GM19455 (cell line): ENCODE results near the gene HOXA4.

Experiments used
- ATAC-seq: cut with Tn5 transposase; IDR thresholded peaks from one replicate; pipeline ENCODE4 v1.9.1; 2021; ENCODE audit not compliant: unreplicated experiment

The HOXA4 gene

DNA sequence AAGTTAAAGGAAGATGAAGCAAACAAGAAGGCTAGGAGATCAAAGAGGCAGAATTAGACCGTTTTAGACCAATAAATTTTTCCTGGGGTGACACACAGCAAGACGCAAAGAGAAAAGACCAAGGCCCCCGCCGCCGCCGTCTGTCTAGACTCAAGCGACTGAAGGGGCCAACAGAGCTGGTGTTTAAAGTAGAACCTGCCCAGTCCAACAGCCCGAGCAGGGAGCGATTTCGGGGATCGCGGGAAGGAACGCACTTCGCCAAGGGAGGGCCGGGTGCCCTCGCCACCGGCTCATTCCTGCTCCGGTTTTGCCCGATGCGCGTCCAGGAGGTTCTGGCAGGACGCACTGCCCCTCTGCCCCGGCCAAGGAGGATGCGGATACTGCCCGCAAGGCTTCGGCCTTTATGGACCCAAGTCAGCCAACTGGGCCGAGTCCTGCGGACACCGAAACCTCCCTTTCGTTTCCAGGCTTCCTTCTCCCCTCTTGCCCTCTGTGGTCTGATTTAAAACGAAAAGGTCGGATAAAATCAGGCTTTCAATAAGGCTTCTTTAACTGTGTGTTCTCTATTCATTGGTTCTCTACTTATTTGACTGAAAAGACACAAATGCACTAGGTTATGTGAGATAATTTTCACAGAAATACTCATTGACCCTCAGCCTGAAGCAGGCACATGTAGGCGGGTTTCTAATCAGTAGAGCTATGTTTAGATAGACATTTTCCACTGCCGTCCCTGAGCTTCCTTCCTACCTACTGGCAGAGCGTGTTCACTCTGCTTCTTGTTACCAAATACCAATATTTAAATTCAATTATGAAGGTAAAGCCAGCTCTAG is 28.1 kb upstream of the HOXA4 start:
- no peak for ATAC-seq

DNA sequence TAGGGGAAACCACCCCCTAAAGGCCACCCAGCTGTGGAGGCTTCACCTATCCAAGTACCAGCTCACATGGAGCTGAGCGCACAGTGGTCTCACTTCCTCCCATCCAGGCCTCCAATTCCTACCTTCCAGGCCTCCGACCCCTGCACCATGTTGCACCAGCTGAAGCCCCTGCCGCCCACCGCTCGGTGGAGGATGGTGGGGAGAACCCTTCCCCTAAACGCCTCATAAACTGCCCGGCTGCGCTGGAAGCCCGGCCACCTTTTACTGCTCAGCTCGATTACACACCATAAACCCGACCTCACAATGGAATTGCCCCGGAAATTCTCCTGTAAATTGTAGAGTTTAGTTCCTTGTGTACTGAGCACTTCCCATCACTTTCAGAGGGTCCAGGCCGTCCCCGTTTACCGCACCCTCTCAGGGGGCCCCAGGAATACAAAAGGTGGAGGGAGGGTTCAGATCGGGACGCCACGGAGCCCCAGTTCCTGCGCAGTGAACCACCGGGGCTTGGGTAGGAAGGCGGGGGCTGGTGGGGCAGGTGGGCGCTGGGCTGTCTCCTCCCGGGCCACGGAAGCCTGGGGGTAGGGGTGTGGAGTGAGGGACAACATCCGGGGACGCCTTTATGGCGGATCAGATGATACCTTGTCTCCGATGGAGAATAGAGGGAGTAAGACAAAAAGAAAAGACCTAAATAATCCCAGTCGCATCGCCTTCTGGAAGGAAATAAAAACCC is 27.3 kb upstream of the HOXA4 start:
- no peak for ATAC-seq

DNA sequence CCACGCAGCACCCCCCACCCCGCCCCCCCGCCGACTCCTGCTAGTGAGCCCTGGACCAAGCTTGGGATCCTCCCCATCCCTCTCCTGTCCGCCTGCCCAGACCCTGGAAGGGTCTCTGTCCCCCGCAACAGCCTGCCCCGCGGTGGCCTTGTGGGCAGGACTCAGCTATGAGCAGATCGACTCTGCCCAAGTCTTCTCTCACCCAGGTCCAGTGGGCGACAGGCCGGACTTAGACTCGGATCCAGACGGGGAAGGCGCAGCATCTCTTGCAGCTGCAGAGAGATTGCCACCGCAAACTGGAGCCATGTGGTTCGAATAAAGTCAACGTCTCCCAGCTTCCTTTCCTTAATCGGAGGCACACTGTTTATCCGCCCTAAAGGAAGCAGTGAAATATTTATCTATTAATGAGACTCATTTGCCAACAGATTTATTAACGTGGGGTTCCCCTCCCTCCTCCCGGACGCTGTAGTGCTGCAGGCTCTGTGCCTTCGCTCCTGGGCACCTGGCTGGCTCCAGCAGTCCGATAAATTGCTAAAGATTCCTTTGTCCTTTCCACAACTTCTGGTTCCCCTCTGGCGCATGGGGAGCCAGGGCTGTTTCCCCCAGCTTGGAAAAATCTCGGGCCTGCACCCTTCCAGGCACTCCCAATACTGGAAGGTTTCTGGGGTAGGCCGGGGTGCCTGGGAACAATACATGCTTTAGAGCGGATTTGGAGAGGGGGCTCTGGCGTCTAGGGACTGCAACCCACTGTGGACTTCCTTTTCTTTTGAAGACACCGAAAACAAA is 26.6 kb upstream of the HOXA4 start:
- no peak for ATAC-seq

DNA sequence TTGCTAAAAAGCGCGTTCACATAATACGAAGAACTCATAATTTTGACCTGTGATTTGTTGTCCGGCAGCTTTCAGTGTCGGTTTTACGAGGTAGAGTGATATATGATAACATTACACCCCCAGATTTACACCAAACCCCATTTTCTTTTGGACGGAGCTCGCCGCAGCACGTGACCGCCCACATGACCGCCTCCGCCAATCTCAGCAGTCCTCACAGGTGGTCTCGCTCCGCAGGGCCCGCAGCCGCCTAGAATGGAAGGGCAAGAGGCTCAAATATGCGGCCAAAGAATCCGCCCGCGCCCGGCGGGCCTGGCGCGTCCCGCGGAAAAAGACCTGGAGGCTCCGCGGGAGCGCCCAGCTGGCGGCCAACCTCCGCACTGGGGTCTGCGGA is 25.9 kb upstream of the HOXA4 start, which contains the start of gene HOXA7:
HOXA7 (minus strand) TSS at position 168 of the 391 bp plus-strand sequence; CDS start at position 38, 130 bp downstream.
- ATAC-seq = no peak

DNA sequence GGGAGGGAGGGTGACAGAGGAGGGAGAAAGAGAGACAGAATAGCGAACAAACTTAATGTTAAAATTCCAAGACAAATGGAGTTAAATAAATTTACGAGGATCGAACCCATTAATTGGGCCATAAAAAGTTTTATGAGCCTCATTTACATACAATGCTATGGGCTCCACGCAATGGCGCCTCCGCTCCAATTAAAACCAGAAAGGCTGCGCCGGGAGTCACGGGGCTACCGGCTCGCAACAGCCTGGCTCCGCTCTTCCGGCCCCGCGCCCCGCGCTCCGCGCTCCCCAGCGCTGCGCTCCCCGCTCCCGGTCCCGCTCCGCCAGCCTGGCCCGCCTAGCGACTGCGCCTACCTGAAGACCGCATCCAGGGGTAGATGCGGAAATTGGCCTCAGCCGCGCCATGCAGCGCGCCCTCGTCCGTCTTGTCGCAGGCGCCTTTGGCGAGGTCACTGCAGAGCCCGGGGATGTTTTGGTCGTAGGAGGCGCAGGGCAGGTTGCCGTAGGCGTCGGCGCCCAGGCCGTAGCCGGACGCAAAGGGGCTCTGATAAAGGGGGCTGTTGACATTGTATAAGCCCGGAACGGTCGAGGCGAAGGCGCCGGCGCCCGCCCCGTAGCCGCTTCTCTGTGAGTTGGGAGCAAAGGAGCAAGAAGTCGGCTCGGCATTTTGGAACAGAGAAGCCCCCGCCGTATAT is 25.4 kb upstream of the HOXA4 start:
- no peak for ATAC-seq

DNA sequence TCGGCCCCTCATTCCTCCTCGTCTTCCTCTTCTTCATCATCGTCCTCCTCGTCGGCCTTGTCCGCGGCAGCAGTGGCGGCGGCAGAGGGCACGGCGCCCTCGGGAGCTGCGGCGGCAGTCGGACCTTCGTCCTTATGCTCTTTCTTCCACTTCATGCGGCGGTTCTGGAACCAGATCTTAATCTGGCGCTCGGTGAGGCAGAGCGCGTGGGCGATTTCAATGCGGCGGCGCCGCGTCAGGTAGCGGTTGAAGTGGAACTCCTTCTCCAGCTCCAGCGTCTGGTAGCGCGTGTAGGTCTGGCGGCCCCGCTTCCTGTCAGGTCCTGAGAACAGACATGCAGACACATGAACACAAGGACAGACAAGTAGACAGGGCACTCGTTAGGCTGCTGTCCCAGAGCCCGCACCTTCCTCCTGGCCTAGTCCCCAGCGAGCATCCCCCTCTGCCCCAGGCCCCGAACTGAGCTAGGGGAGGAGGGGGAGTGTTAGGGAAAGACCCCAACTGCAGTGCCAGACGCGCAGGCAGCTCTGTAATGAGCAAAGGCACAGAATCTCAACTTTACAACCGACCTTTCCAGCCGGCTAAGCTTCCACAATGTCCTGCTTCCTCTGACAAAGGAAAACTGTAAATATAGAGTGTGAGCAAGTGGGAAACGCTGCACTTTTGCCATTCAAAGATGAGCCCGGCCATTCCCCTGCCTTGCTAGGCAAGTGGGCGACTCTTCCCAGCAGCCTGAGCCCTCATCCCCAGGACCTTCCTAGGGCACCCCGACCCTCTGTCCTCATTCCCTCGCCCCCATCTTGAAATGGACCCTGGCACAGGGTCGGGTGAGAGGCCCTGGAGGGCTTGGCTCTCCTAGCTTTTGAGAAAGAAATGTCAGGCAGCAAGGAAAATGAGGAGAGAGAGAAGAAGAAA is 24.6 kb upstream of the HOXA4 start:
- ATAC-seq = no peak

DNA sequence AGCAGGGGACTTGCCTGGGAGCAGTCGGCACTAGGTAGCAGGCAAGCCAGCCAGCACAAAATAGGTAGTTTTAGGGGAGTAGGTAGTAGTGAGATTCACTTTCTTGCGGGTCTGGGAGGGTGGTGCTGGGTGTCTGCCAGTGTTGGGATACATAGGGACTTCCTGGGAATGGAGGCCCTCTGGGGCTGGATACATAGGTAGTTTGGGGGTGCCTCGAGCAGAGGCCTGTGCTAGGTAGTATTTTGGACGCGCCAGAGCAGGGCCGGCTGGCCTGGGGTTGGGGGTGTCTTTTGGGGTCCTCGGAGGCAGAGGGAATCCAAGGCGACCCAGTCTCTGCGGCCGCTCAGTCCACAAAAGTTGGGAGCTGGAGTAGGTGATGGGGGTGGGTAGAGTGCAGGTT is 23.8 kb upstream of the HOXA4 start:
- ATAC-seq = no peak

DNA sequence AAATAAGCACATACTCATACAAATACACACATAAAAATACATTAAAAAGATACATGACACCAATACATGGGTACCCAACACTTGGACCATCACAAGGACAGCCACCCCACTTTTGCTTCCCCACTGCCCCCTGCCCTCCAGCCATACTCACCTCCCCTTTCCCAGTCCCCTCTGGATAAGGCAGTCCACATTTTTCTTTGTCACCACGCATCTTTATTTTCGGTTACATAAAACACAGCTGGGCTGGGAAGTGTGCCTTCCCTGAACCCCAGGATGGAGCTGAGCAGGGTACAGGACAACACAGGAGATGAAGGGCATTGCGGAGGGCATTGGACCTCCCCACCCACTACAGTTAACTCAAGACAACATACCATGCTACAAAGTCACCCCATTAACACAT is 23.0 kb upstream of the HOXA4 start:
- no peak for ATAC-seq

DNA sequence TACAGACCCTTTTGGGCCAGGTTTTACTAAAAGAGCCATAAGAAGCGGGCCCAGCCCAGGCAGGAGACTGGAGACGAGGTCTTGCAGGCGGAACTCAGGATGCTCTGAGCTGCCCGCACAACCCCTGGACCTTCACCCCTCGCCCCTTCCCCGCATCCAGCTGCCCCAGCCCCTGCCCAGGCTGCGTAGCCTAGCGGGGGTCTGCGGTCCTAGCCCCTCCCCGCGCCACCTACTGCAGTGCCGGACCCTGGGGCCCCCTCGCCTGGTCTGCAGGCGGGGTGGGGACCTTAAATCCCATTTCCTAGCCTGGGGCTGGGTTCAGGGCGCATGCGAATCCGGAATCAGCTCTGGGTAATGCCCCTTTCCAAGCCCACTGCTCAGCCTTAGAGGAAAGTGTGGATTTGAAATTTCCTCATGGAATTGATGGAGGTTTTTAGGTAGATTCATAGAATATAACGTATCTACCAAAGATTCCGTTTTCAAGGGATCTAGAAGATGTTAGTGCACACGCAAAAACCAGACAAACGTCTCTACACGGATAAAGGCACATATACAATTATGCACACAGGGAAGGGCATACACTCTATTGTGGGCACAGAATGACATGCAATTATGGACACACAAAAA is 22.4 kb upstream of the HOXA4 start:
- no peak for ATAC-seq

DNA sequence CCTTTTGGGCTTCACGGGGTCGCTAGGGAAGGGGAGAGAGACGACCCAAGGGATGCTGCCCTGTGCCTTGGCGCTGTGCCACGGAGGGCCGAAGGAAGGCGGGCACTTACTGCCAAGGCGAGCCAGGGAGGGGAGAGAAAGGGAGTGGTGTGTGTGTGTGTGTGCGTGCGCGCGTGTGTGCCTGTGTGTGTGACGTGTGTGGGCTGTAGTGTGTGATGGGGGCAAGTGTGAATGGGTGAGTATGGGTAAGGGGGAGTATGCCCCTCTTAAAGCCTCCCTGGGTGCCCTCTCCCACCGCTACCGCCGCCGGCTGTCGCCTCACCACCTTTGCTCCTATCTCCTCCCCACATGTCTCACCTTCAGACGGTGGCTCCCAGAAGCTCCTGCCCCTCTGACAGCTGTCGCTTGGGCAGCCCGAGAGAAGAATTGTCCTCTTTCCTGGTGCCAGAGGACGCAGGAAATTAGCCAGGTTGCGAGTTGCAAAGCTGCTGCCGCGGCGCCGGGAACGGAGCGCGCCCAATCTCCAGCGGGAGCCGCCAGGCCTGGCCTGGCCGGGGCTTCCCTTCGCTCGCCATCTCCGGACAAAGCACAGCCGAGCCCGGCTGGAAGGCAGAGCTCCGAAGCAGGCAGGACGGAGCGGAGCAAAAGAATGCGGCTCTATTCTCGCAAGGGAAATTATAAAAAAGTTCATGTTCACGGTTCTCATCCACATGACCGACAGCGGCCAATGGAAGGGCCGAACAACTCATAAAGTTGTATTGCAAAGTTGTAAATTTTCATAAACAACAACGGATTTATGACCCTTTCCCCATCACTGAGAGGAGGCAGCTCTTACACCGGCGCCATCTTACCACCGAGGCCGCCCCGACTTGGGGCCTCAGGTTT is 21.6 kb upstream of the HOXA4 start, which contains the start of gene HOXA3:
HOXA3 (minus strand) TSS at position 653 of the 885 bp plus-strand sequence. CDS start 41,943 bp downstream, outside the sequence.
- ATAC-seq = no peak

DNA sequence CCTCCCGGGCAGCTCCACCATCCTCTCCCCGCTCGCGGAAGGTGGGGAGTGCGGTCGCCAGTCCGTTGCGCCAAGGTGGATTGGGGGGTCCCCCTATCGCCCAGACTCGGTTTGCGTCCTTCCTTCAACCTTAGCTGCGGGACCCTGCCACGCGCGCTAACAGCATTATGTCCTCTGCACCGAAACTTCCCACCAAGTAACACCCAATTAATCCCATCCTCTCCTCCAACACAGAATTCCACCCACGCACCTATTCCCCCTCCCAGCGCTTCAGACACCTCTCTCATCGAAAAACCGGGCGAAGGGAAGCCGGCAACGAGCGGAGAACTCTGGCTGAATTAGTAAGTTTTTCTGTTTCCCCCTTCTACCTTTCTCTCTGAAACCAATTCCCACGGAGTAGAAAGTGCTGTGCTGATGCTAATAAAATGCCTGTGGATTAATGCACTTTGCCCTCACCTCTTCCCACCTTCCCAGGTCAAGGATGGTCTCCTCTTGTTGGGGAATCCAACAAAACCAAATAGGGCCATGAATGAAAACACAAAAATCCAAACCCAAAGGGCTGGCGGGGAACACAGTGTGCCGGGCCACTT is 20.9 kb upstream of the HOXA4 start:
- ATAC-seq = no peak

DNA sequence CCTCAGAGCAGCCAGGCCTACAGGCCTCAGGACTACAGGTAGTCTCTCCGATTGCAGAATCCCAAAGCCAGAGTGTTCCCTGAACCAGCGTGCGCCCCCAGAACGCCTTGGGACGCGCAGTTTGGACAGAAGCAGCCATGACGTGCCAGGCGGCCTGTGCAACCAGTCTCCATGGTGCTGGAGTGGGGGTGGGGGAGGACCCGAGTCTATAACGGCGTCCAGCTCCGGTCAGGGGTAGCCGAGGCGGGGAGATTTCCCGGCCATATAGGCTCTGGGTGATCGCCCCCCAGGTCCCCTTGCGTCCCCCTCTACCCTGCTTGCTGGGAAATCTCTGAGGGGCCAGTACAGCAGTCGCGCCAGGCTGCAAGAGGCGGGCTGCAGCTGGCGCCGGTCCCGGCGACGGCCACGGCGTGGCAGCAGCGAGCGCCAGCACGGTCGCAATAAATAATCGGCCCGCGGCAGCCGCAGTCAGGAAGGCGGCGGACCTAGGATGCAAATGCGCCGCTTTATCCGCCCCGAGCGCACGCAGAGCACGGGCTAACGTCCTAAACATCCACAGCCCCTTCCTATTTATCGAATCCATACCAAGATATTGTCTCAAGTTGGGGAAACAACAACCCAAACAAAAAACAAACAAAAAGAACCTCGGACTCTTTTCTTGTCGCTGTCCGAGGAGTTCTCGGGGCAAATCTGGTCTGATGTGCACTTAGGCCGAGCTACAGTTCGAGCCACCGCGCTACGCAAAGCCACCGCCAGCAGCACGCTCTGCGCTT is 20.2 kb upstream of the HOXA4 start:
- peak; percentile 84 for ATAC-seq

DNA sequence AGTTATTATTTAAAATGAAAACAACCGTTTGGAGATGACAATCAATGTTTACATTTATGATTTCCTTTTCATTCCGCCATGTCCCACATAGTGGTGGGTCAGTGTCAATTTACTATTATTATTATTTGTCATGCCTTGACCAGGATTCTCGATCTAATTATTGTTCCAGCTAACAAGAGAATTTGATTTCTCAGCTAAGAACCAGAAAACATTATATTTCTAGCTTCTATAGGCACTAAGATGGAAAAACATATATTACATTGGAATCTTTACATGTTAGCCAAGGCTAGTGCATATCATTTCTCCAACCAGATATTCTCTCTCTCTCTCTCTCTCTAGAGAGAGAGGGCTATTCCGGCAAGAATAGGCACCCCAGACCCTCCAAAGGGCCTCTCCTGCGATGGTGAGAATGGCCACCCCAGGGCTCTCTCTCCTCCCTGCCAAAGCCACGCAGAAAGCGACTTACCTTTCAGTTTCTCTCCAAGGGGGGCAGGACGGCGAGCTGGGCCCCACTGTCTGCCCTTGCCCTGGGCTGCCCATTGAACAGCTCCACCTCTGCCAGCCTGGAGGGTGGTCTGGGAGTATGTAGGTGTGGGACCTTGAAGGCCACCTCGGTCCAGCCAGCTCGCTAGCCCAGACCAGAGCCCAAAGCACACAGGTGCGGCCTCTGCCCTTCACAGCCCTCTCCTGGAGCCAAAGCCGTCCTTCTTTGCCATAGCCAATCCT is 19.4 kb upstream of the HOXA4 start:
- ATAC-seq = no peak

DNA sequence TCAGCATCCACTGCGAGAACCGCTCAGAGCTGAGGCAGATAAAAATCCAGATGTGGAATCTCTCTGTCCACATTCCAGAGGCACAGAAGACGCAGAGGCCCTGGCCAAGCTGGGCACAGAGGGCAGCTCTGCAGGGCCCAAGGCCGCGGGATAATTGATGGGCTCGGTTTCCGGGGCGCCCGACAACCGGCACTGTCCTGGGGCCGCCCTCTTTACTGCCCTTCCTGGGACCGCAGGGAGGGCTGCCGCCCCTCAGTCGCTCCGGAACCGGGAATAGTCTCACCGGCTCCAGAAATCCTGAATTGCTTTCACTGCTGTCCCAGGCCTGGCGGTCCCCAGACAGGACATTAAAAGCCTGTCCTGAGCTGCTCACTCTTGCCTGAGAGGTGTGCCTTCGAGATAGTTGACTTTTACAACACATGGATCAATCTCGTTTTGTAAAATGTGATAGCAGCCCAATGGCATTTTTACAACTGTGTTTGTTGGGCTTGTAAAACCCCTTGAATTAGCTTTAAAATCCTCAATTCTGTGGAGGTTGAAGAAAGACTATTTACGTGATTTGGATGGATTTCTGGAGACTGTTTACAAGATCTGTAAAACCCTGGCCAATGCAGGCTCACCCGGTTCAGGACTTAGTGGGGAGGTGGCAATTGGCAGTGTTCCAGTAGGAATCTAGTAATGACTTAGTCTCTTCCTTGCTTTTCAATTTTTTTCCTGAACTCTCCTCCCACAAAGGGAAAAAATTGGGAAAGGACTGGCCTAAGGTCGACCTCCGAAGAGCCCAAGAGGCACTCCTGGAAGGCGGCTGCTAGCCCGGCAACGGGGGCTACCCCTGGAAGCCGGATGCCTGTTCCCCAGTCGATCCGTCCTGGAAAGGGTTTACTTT is 18.4 kb upstream of the HOXA4 start:
- ATAC-seq = no peak

DNA sequence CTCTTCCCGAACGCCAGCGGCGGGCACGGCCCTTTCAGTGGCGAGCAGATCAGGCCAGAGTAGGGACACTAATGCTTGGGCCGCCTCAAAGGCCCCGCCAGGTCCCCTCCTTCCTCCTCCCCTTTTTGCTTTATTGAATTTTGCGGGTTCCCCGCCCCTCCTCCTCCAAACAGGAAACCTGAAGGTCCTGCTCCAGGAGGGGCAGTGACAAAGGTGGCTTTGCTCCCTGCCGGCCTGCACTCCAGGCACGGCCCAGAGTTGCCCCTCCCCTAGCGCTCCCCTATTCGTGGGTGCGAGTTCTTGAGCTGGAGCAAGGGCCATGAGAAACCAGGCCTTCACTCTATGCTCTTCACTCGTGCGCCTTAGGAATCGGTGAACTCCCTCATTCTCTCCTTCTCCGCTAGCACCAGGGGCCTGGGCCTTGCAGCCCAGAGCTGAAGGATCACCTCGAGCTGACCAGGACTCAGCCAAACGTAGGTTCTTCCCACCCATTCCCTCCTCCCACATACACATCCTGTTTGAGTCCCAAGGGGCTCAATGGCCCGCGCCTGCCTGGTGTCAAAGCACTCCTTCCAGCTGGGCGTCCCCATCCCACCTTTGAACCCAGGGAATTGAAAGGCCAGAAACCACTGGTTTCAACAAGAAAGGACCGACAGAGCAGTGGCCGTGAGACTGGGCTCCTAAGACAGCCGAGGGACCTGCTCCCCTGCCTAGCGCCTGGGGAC is 17.6 kb upstream of the HOXA4 start:
- ATAC-seq = no peak
